HepG2 (cell line): ENCODE results near the gene PARD3. TPM values are rescaled to one million over a fixed set of nuclear protein-coding genes. Genes with fewer than 3 reads are reported as not detected.

Experiments used
- ATF1 ChIP-seq: IDR thresholded peaks from 2 replicates; pipeline ENCODE4 v1.6.1; 2016; ENCODE audit warnings: mild to moderate bottlenecking, control low read depth
- FOXO4 ChIP-seq: sonication (generic); formaldehyde crosslinking; conservative IDR thresholded peaks from 2 replicates; pipeline ENCODE4 v1.8.1; 2023; ENCODE audit warnings: missing genetic modification reagents
- GMEB1 ChIP-seq: sonication (generic); formaldehyde crosslinking; IDR thresholded peaks from 2 replicates; pipeline ENCODE4 v1.5.1; 2020; ENCODE audit warnings: missing genetic modification reagents, mild to moderate bottlenecking, borderline replicate concordance
- GPN1 ChIP-seq: sonication (generic); formaldehyde crosslinking; IDR thresholded peaks from 2 replicates; pipeline ENCODE4 v1.5.1; 2020; ENCODE audit warnings: missing genetic modification reagents, borderline replicate concordance
- HNRNPL ChIP-seq: fragments of 200-400 bp; formaldehyde crosslinking; IDR thresholded peaks from 2 replicates; pipeline ENCODE4 v1.6.1; 2017; ENCODE audit warnings: mild to moderate bottlenecking, low read depth, low read length
- MAZ ChIP-seq, 2 experiments: sonication (generic) in 1 of 2; formaldehyde crosslinking in 1 of 2; IDR thresholded peaks; 2 replicates each; pipeline versions ENCODE4 v1.5.0 to v1.6.1; 2012 to 2020; ENCODE audit warnings: low read depth in 2 of 2, mild to moderate bottlenecking in 2 of 2, borderline replicate concordance in 1 of 2, improper control_type of control experiment in 1 of 2, low read length in 1 of 2, missing genetic modification reagents in 1 of 2, moderate library complexity in 1 of 2
- NONO ChIP-seq, 2 experiments: fragments of 450-650 bp in 1 of 2; sonication (generic) in 1 of 2; formaldehyde crosslinking in 1 of 2; IDR thresholded peaks in 1 of 2; conservative IDR thresholded peaks in 1 of 2; 2 replicates each; pipeline versions ENCODE4 v1.6.1 to v1.8.0; 2017 to 2022; ENCODE audit warnings: mild to moderate bottlenecking in 1 of 2, missing genetic modification reagents in 1 of 2, moderate library complexity in 1 of 2
- SMAD1 ChIP-seq: sonication (generic); formaldehyde crosslinking; IDR thresholded peaks from 2 replicates; pipeline ENCODE4 v1.4.0; 2020; ENCODE audit warnings: missing genetic modification reagents, low read depth, mild to moderate bottlenecking, borderline replicate concordance
- SMAD9 ChIP-seq: sonication (generic); formaldehyde crosslinking; IDR thresholded peaks from 2 replicates; pipeline ENCODE4 v1.5.1; 2020; ENCODE audit warnings: mild to moderate bottlenecking, missing genetic modification reagents
- SMYD3 ChIP-seq: sonication (generic); formaldehyde crosslinking; IDR thresholded peaks from 2 replicates; pipeline ENCODE4 v1.8.1; 2023; ENCODE audit warnings: mild to moderate bottlenecking, missing genetic modification reagents
- SOX13 ChIP-seq, 3 experiments: fragments of 450-650 bp in 1 of 3; sonication (generic) in 1 of 3; formaldehyde crosslinking in 1 of 3; IDR thresholded peaks in 2 of 3; conservative IDR thresholded peaks in 1 of 3; 2 replicates each; pipeline versions ENCODE4 v1.5.0 to v1.6.1; 2016 to 2020; ENCODE audit warnings: antibody characterized with exemption in 1 of 3, mild to moderate bottlenecking in 1 of 3, missing compliant biosample characterization in 1 of 3, missing genetic modification reagents in 1 of 3, moderate library complexity in 1 of 3
- ZFAT ChIP-seq: sonication (generic); formaldehyde crosslinking; conservative IDR thresholded peaks from 2 replicates; pipeline ENCODE4 v1.8.1; 2023; ENCODE audit warnings: missing genetic modification reagents, inconsistent platforms
- ZMAT5 ChIP-seq: sonication (generic); formaldehyde crosslinking; IDR thresholded peaks from 2 replicates; pipeline ENCODE4 v1.5.0; 2020; ENCODE audit warnings: mild to moderate bottlenecking, low read depth, missing genetic modification reagents, borderline replicate concordance
- ZNF30 ChIP-seq: sonication (generic); formaldehyde crosslinking; IDR thresholded peaks from 2 replicates; pipeline ENCODE4 v1.5.0; 2020; ENCODE audit warnings: mild to moderate bottlenecking, missing genetic modification reagents
- ZNF317 ChIP-seq: sonication (generic); formaldehyde crosslinking; IDR thresholded peaks from 2 replicates; pipeline ENCODE4 v1.5.0; 2020; ENCODE audit warnings: mild to moderate bottlenecking, missing genetic modification reagents
- ZNF441 ChIP-seq: sonication (generic); formaldehyde crosslinking; IDR thresholded peaks from 2 replicates; pipeline ENCODE4 v1.7.0; 2021; ENCODE audit warnings: missing genetic modification reagents, borderline replicate concordance
- ZNF563 ChIP-seq: sonication (generic); formaldehyde crosslinking; IDR thresholded peaks from 2 replicates; pipeline ENCODE4 v1.8.0; 2022; ENCODE audit warnings: mild to moderate bottlenecking, moderate library complexity, missing genetic modification reagents
- ZNF644 ChIP-seq: IDR thresholded peaks from 2 replicates; pipeline ENCODE4 v1.6.1; 2016; ENCODE audit warnings: low read depth
- ZNF652 ChIP-seq: IDR thresholded peaks from 2 replicates; pipeline ENCODE4 v1.6.1; 2016; ENCODE audit warnings: low read depth, borderline replicate concordance
- polyA plus RNA-seq, 8 experiments: library from polyadenylated mRNA; depleted of rRNA in 3 of 8; stranded (reverse) in 7 of 8; unstranded in 1 of 8; fragments of >200 nt; fragmentation: Illumina TruSeq in 4 of 8; extraction: Trizol in 4 of 8; gene quantifications; 2 replicates each; pipeline versions ENCODE4 v1.2.1 to v1.2.3, GENCODE V29; 2011 to 2016; ENCODE audit warnings: low read depth in 4 of 8, missing spikeins in 1 of 8, mixed read lengths in 1 of 8; ENCODE audit not compliant: insufficient read depth in 1 of 8
- total RNA-seq, 5 experiments: library from RNA; depleted of rRNA; stranded (reverse); fragments of >200 nt; fragmentation: Illumina TruSeq; extraction: Trizol; gene quantifications; 2 replicates each; pipeline ENCODE4 v1.2.3, GENCODE V29; 2016; ENCODE audit warnings: low read depth in 1 of 5
- TF ChIP-seq, protein P1 (sequence below): sonication (generic); formaldehyde crosslinking; IDR thresholded peaks from 2 replicates; pipeline ENCODE4 v1.4.0; 2020; ENCODE audit warnings: missing genetic modification reagents, borderline replicate concordance

PARD3 gene
- total and polyA plus RNA-seq, 2 of the 13 experiments (the other 11 are each of a cell fraction or from before 2014, with no cell fraction given), result 40.9 to 60.0 TPM

DNA sequence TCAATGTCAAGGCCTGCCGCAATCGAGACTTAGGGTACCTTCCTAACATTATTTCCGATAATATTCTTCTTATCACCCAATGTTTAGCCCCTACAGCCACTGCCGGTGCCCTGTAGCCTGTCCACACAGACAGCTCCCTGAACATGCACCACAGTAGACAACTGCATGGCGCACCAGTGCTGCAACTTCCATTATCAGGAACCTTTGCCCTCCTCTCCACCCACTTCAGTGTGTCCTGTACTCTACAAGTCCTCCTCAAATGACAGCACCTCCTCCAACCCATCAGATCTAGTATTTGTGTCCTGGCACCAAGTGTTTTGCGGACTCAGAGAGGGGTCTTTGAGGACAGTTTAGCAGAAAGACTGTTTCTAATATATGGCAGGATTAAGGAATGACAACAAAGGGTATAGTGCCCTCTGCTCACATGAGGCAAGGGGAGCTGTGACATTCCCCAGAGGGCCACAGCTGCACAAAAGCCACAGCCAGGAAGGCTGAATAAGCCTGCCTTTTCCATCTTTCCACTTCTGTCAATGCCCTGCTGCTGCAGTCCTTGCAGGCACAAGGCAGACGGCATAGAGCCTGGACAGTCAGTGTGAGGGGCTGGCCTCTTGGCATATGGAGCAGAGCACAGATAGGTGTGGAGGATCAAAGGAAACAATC, 335.4 kb downstream of the PARD3 start (continued):
- TF ChIP-seq GPN1 (no peak), ZNF317 (peak; percentile 79), HNRNPL (no peak), SMAD1 (CRISPR knock-in tag) (no peak), SOX13 (IDR thresholded peaks at IDR 0.05) (no peak), SOX13 (CRISPR knock-in tag; conservative IDR thresholded peaks at IDR 0.05 in 1 of 2, IDR thresholded peaks at IDR 0.05 in 1 of 2) (peak in 1 of 2 experiments; percentile 16; a peak in 1 of 4 replicates), NONO (IDR thresholded peaks at IDR 0.05) (no peak), NONO (CRISPR knock-in tag; conservative IDR thresholded peaks at IDR 0.05) (0 out of 2 replicates have a peak, but pooled peaks have one; percentile 33), SMAD9 (CRISPR knock-in tag) (no peak), ZNF652 (peak; percentile 43; the same call in 1 of the 2 replicates), ZNF644 (CRISPR knock-in tag) (peak; percentile 97), FOXO4 (CRISPR knock-in tag) (no peak), ZMAT5 (CRISPR knock-in tag) (no peak), GMEB1 (CRISPR knock-in tag) (no peak; the same call in 1 of the 2 replicates), ATF1 (no peak), ZNF30 (no peak), ZNF441 (CRISPR knock-in tag) (no peak), ZNF563 (CRISPR knock-in tag) (no peak), SMYD3 (CRISPR knock-in tag) (no peak), ZFAT (CRISPR knock-in tag) (no peak), MAZ (IDR thresholded peaks at IDR 0.05; ENCODE audit: borderline replicate concordance, low read depth, low read length) (no peak), MAZ (CRISPR knock-in tag; IDR thresholded peaks at IDR 0.05; ENCODE audit: low read depth) (0 out of 2 replicates have a peak, but pooled peaks have one; percentile 38)
- TF ChIP-seq, protein P1, sequence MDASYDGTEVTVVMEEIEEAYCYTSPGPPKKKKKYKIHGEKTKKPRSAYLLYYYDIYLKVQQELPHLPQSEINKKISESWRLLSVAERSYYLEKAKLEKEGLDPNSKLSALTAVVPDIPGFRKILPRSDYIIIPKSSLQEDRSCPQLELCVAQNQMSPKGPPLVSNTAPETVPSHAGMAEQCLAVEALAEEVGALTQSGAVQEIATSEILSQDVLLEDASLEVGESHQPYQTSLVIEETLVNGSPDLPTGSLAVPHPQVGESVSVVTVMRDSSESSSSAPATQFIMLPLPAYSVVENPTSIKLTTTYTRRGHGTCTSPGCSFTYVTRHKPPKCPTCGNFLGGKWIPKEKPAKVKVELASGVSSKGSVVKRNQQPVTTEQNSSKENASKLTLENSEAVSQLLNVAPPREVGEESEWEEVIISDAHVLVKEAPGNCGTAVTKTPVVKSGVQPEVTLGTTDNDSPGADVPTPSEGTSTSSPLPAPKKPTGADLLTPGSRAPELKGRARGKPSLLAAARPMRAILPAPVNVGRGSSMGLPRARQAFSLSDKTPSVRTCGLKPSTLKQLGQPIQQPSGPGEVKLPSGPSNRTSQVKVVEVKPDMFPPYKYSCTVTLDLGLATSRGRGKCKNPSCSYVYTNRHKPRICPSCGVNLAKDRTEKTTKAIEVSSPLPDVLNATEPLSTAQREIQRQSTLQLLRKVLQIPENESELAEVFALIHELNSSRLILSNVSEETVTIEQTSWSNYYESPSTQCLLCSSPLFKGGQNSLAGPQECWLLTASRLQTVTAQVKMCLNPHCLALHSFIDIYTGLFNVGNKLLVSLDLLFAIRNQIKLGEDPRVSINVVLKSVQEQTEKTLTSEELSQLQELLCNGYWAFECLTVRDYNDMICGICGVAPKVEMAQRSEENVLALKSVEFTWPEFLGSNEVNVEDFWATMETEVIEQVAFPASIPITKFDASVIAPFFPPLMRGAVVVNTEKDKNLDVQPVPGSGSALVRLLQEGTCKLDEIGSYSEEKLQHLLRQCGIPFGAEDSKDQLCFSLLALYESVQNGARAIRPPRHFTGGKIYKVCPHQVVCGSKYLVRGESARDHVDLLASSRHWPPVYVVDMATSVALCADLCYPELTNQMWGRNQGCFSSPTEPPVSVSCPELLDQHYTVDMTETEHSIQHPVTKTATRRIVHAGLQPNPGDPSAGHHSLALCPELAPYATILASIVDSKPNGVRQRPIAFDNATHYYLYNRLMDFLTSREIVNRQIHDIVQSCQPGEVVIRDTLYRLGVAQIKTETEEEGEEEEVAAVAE (CRISPR knock-in tag), result no peak
